HG03342 (cell line): Measurements from ENCODE around the gene ADD1.

Experiments used
- ATAC-seq: cut with Tn5 transposase; IDR thresholded peaks from one replicate; pipeline ENCODE4 v1.9.1; 2021; ENCODE audit warnings: mild to moderate bottlenecking, moderate library complexity; ENCODE audit not compliant: unreplicated experiment

The ADD1 gene

GRCh38 chr4:2834001-2834921 lies 9.4 kb upstream of the ADD1 start:
- ATAC-seq = no peak

GRCh38 chr4:2835978-2836377 lies 7.7 kb upstream of the ADD1 start:
- ATAC-seq = no peak

- no peak for ATAC-seq
Measured at GRCh38 chr4:2836391-2836859, 7.2 kb upstream of the ADD1 start.

GRCh38 chr4:2837110-2837903 lies 6.3 kb upstream of the ADD1 start:
- no peak for ATAC-seq

GRCh38 chr4:2837904-2838496 lies 5.6 kb upstream of the ADD1 start:
- ATAC-seq = no peak

GRCh38 chr4:2839060-2839459 lies 4.6 kb upstream of the ADD1 start:
- no peak for ATAC-seq

- ATAC-seq = no peak
Measured at GRCh38 chr4:2842687-2843262, 869 bp upstream of the ADD1 start.

- ATAC-seq = peak; percentile 11
Measured at GRCh38 chr4:2843941-2844584, 419 bp downstream of the ADD1 start.

GRCh38 chr4:2846172-2846571 lies 2.5 kb downstream of the ADD1 start:
- no peak for ATAC-seq

GRCh38 chr4:2847302-2847871 lies 3.7 kb downstream of the ADD1 start:
- ATAC-seq = no peak

GRCh38 chr4:2848449-2848848 lies 4.8 kb downstream of the ADD1 start:
- ATAC-seq = no peak

GRCh38 chr4:2849267-2850152 lies 5.9 kb downstream of the ADD1 start:
- ATAC-seq = no peak

- ATAC-seq = no peak
Measured at GRCh38 chr4:2850966-2851798, 7.5 kb downstream of the ADD1 start.

GRCh38 chr4:2852481-2852921 lies 8.9 kb downstream of the ADD1 start:
- no peak for ATAC-seq

GRCh38 chr4:2855584-2855983 lies 11.9 kb downstream of the ADD1 start:
- no peak for ATAC-seq

- no peak for ATAC-seq
Measured at GRCh38 chr4:2856266-2856665, 12.6 kb downstream of the ADD1 start.

GRCh38 chr4:2857349-2857927 lies 13.8 kb downstream of the ADD1 start:
- ATAC-seq = no peak
